DMS114 treated with DMSO at 0.1 percent for 48 hours (cell line): ENCODE measurements around the gene HBA2.
"Not testable (repeated sequence)": the region's sequence is repeated elsewhere in the genome, so short reads cannot be mapped to it uniquely, and the experiment has no call there.

Experiments used
- DNase-seq: peaks from one replicate; lab custom pipeline; 2025; ENCODE audit not compliant: unreplicated experiment; lab: John Stamatoyannopoulos, UW

The HBA2 gene

GRCh38 chr16:173928-174769, 1.5 kb downstream of the HBA2 start:
- not testable (repeated sequence) for DNase-seq

GRCh38 chr16:175011-175949, 2.6 kb downstream of the HBA2 start:
- no peak for DNase-seq

- DNase-seq: not testable (repeated sequence)
These were observed 3.3 kb downstream of the HBA2 start for GRCh38 chr16:176006-176405.

GRCh38 chr16:176477-177382, 4.1 kb downstream of the HBA2 start, which contains the start of gene HBA1:
Gene HBA1, plus strand, starts transcription at chr16:176680. Its CDS starts 37 bp downstream, at chr16:176717.
- not testable (repeated sequence) for DNase-seq

GRCh38 chr16:177394-177822, 4.7 kb downstream of the HBA2 start:
- DNase-seq: peak; percentile 97

GRCh38 chr16:177981-178667, 5.4 kb downstream of the HBA2 start:
- no peak for DNase-seq

- no peak for DNase-seq
These were observed 6.0 kb downstream of the HBA2 start for GRCh38 chr16:178668-179015.

- no peak for DNase-seq
These were observed 6.8 kb downstream of the HBA2 start for GRCh38 chr16:179211-180092.

GRCh38 chr16:180101-180675, 7.5 kb downstream of the HBA2 start, which contains the start of gene HBQ1:
Gene HBQ1, plus strand, starts transcription at chr16:180459. Its CDS starts 28 bp downstream, at chr16:180487.
- no peak for DNase-seq

- DNase-seq: peak; percentile 40
These were observed 8.2 kb downstream of the HBA2 start for GRCh38 chr16:180681-181564.

- DNase-seq: no peak
These were observed 8.9 kb downstream of the HBA2 start for GRCh38 chr16:181565-182021.

GRCh38 chr16:183005-183404, 10.3 kb downstream of the HBA2 start:
- DNase-seq: no peak

GRCh38 chr16:185213-185612, 12.5 kb downstream of the HBA2 start:
- DNase-seq: no peak

GRCh38 chr16:185691-186090, 13.0 kb downstream of the HBA2 start:
- DNase-seq: no peak

GRCh38 chr16:187330-187729, 14.7 kb downstream of the HBA2 start:
- no peak for DNase-seq

GRCh38 chr16:188674-189073, 16.0 kb downstream of the HBA2 start:
- no peak for DNase-seq

GRCh38 chr16:189604-190186, 17.0 kb downstream of the HBA2 start:
- DNase-seq: no peak
